ENCODE data around the gene MID2.

MID2 gene, protein sequence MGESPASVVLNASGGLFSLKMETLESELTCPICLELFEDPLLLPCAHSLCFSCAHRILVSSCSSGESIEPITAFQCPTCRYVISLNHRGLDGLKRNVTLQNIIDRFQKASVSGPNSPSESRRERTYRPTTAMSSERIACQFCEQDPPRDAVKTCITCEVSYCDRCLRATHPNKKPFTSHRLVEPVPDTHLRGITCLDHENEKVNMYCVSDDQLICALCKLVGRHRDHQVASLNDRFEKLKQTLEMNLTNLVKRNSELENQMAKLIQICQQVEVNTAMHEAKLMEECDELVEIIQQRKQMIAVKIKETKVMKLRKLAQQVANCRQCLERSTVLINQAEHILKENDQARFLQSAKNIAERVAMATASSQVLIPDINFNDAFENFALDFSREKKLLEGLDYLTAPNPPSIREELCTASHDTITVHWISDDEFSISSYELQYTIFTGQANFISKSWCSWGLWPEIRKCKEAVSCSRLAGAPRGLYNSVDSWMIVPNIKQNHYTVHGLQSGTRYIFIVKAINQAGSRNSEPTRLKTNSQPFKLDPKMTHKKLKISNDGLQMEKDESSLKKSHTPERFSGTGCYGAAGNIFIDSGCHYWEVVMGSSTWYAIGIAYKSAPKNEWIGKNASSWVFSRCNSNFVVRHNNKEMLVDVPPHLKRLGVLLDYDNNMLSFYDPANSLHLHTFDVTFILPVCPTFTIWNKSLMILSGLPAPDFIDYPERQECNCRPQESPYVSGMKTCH

DNA sequence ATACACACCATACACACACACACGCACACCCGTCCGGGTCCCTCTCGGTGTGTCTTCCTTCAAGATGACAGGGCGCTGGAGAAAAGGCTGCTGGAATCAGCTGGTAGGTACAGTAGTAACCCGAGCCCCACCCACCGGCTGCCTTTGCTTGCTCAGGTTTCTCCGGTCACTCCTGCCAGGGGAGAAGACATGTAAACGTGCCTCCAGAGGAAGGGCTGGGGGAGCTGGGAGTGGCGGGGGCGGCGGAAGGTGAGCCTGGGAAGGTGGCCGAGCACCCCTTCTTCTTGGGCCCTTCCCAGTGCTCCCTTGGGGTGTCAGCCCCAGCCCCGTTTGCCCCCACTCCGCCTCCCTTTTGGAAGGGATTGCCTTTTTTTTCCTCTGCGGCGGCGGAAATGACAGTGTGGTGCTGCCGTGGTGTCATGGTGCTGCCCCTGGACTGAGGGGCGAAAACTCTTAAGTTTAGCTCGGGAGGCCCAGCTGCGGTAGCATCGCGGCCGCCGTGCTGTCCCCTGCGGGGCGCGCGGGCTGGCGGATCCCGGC is at the start of gene MID2:
MID2 (plus strand) TSS at position 169 of the 540 bp plus-strand sequence. CDS start 561 bp downstream, outside the sequence.
- H3K9ac ChIP-seq: peak within 1 kb of the TSS; percentile 78; the same call in 1 of the 2 replicates
- H3K79me2 ChIP-seq (ENCODE audit: insufficient read depth, low read depth): no peaks in the 10 kb centered on the region
- H4K20me1 ChIP-seq (ENCODE audit: insufficient read depth): no peaks in the 10 kb centered on the region
- H3K4me3 ChIP-seq (IDR thresholded peaks at IDR 0.05; ENCODE audit: insufficient read depth, low read depth, low read length): no peak within 1 kb of the TSS
- no peaks in the 10 kb centered on the region for H3K27me3 ChIP-seq (ENCODE audit: insufficient read depth, low read depth)
- H3K36me3 ChIP-seq (ENCODE audit: insufficient read depth): no peaks in the 10 kb centered on the region
- TF ChIP-seq, protein P1, sequence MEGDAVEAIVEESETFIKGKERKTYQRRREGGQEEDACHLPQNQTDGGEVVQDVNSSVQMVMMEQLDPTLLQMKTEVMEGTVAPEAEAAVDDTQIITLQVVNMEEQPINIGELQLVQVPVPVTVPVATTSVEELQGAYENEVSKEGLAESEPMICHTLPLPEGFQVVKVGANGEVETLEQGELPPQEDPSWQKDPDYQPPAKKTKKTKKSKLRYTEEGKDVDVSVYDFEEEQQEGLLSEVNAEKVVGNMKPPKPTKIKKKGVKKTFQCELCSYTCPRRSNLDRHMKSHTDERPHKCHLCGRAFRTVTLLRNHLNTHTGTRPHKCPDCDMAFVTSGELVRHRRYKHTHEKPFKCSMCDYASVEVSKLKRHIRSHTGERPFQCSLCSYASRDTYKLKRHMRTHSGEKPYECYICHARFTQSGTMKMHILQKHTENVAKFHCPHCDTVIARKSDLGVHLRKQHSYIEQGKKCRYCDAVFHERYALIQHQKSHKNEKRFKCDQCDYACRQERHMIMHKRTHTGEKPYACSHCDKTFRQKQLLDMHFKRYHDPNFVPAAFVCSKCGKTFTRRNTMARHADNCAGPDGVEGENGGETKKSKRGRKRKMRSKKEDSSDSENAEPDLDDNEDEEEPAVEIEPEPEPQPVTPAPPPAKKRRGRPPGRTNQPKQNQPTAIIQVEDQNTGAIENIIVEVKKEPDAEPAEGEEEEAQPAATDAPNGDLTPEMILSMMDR (conservative IDR thresholded peaks at IDR 0.05; ENCODE audit: low read depth, low read length): no peak
- H3K4me1 ChIP-seq (ENCODE audit: low read depth, poor library complexity, severe bottlenecking): peaks cover 8% of the 10 kb centered on the region
- H3K4me2 ChIP-seq: peak within 1 kb of the TSS; percentile 77
- H2AFZ ChIP-seq (ENCODE audit: low read depth): peak within 1 kb of the TSS; percentile 76
- H3K27ac ChIP-seq: peak within 1 kb of the TSS; percentile 51

DNA sequence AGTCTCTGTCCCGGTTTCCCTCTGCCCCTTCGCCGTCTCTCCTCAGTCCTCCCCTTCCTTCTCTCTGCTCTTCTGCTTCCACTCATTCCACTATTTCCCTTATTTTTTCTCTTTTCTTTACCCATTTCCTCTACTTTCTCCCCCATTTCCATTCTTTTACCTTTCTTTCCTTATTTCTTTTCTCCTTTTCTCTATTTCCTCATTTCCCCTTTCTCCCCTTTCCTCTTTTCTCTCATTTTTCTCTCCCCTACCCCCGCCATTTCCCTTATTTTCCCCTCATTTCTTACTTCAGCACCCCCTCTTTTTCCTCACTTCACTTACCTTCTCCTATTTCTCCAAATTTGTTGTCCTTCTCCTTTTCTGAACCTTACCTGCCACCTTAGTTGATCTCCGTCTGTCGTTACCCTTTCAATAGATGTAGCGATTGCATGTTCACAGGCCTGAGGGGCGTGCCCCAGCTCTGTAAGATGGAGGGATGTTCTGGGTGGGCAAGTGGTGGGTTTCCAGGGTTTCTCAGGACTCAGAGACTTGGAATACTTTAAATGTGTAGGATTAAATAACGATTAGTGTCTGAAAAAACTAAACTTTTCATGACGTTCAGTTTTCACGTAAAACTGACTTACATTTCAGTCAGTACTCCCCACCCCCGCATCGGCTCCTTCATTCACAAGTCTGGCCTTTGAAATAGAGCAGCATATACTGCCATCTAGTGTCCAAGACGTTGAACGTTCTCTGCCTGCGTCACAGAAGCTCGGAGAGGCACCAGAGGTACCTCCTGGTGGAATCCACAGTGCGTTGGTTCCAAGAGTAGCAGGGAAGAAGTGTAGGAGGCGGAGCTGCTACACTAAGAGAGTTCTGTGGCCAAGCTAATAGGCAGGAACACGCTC is 48.8 kb upstream of the MID2 start:
- TF ChIP-seq, protein P1 (conservative IDR thresholded peaks at IDR 0.05; ENCODE audit: low read depth, low read length): peak; percentile 78
- Histone ChIP-seq H3K27me3 (ENCODE audit: insufficient read depth, low read depth) (no peaks in the 10 kb centered on the region), H3K79me2 (ENCODE audit: insufficient read depth, low read depth) (no peaks in the 10 kb centered on the region), H4K20me1 (ENCODE audit: insufficient read depth) (no peaks in the 10 kb centered on the region), H3K27ac (no peak overlapping the region), H3K9ac (no peak overlapping the region; the same call in 1 of the 2 replicates), H3K4me3 (IDR thresholded peaks at IDR 0.05; ENCODE audit: insufficient read depth, low read depth, low read length) (no peak overlapping the region), H2AFZ (ENCODE audit: low read depth) (peak overlapping the region; percentile 97), H3K4me2 (peak overlapping the region; percentile 100), H3K36me3 (ENCODE audit: insufficient read depth) (no peaks in the 10 kb centered on the region), H3K4me1 (ENCODE audit: low read depth, poor library complexity, severe bottlenecking) (peaks cover 5% of the 10 kb centered on the region)

DNA sequence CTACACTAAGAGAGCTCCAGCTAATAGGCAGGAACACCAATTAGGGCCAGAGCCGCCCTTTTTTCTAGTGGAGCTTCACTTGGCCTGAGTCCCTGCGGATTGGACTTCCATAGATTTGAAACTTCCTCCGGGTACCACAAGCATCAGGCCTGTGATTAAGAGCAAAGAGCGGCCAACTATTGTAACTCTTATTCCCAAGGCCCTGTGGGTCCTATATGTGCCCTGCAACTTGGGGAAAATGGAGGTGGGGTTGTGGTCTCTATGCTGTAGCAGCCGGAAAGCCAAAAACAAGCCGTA is 48.2 kb upstream of the MID2 start, which contains the start of gene NCBP2L:
NCBP2L (plus strand) TSS at position 198 of the 297 bp plus-strand sequence. CDS start 16,488 bp downstream, outside the sequence.
- Histone ChIP-seq H2AFZ (ENCODE audit: low read depth) (peak within 1 kb of the TSS; percentile 97), H3K79me2 (ENCODE audit: insufficient read depth, low read depth) (no peaks in the 10 kb centered on the region), H3K4me1 (ENCODE audit: low read depth, poor library complexity, severe bottlenecking) (peaks cover 5% of the 10 kb centered on the region), H3K4me3 (IDR thresholded peaks at IDR 0.05; ENCODE audit: insufficient read depth, low read depth, low read length) (no peak within 1 kb of the TSS), H3K4me2 (peak within 1 kb of the TSS; percentile 100), H4K20me1 (ENCODE audit: insufficient read depth) (no peaks in the 10 kb centered on the region), H3K9ac (no peak within 1 kb of the TSS), H3K27ac (no peak within 1 kb of the TSS), H3K36me3 (ENCODE audit: insufficient read depth) (no peaks in the 10 kb centered on the region), H3K27me3 (ENCODE audit: insufficient read depth, low read depth) (no peaks in the 10 kb centered on the region)
- TF ChIP-seq, protein P1 (conservative IDR thresholded peaks at IDR 0.05; ENCODE audit: low read depth, low read length): peak; percentile 9; the same call in 1 of the 2 replicates

DNA sequence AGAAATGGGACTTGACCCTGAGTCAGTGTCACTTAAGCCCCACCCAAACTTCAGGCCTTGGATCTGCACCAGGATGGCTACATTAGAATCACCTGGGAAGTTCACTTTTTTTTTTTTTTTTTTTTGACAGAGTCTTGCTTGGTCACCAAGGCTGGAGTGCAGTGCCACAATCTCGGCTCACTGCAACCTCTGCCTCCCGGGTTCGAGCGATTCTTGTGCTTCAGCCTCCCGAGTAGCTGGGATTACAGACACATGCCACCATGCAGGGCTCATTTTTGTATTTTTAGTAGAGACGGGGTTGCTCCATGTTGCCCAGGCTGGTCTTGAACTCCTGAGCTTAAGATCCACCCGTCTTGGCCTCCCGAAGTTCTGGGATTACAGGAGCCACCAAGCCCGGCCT is 45.1 kb upstream of the MID2 start:
- no peaks in the 10 kb centered on the region for H4K20me1 ChIP-seq (ENCODE audit: insufficient read depth)
- TF ChIP-seq, protein P1 (conservative IDR thresholded peaks at IDR 0.05; ENCODE audit: low read depth, low read length): no peak
- no peak overlapping the region for H3K4me2 ChIP-seq
- H3K4me3 ChIP-seq (IDR thresholded peaks at IDR 0.05; ENCODE audit: insufficient read depth, low read depth, low read length): no peak overlapping the region
- H3K27ac ChIP-seq: no peak overlapping the region
- no peaks in the 10 kb centered on the region for H3K27me3 ChIP-seq (ENCODE audit: insufficient read depth, low read depth)
- no peaks in the 10 kb centered on the region for H3K79me2 ChIP-seq (ENCODE audit: insufficient read depth, low read depth)
- H3K4me1 ChIP-seq (ENCODE audit: low read depth, poor library complexity, severe bottlenecking): no peaks in the 10 kb centered on the region
- H3K36me3 ChIP-seq (ENCODE audit: insufficient read depth): no peaks in the 10 kb centered on the region
- no peak overlapping the region for H3K9ac ChIP-seq
- H2AFZ ChIP-seq (ENCODE audit: low read depth): no peak overlapping the region

All from KMS-11 (cell line).